Measurements from ENCODE around the gene SYNPR. TPM values are rescaled to one million over a fixed set of nuclear protein-coding genes. Genes with fewer than 3 reads are reported as not detected.

SYNPR gene
- total RNA-seq, 1 donor from 2014 or later: not detected

- DNase-seq (ENCODE audit: low spot score): no peak
Measured at GRCh38 chr3:63617391-63617790, 339.3 kb downstream of the SYNPR start.

- no peak for DNase-seq (ENCODE audit: low spot score)
Measured at GRCh38 chr3:63624941-63625560, 346.9 kb downstream of the SYNPR start.

- no peak for DNase-seq (ENCODE audit: low spot score)
Measured at GRCh38 chr3:63631670-63632069, 353.6 kb downstream of the SYNPR start.

GRCh38 chr3:63635186-63635585 lies 357.1 kb downstream of the SYNPR start:
- no peak for DNase-seq (ENCODE audit: low spot score)

GRCh38 chr3:63639806-63640205 lies 361.7 kb downstream of the SYNPR start:
- no peak for DNase-seq (ENCODE audit: low spot score)

- no peak for DNase-seq (ENCODE audit: low spot score)
Measured at GRCh38 chr3:63642488-63642887, 364.4 kb downstream of the SYNPR start.

GRCh38 chr3:63644212-63644797 lies 366.2 kb downstream of the SYNPR start:
- DNase-seq (ENCODE audit: low spot score): no peak

GRCh38 chr3:63644928-63645781 lies 367.0 kb downstream of the SYNPR start:
- DNase-seq (ENCODE audit: low spot score): peak; percentile 59

GRCh38 chr3:63652066-63652725 lies 374.1 kb downstream of the SYNPR start, which contains the start of gene SNTN:
Gene SNTN (plus strand): TSS chr3:63652675. CDS start chr3:63652688, 13 bp downstream.
- DNase-seq (ENCODE audit: low spot score): no peak

- DNase-seq (ENCODE audit: low spot score): no peak
Measured at GRCh38 chr3:63654211-63654610, 376.1 kb downstream of the SYNPR start.

GRCh38 chr3:63654931-63655330 lies 376.8 kb downstream of the SYNPR start:
- no peak for DNase-seq (ENCODE audit: low spot score)

GRCh38 chr3:63655519-63655918 lies 377.4 kb downstream of the SYNPR start:
- no peak for DNase-seq (ENCODE audit: low spot score)

GRCh38 chr3:63656786-63657185 lies 378.7 kb downstream of the SYNPR start:
- no peak for DNase-seq (ENCODE audit: low spot score)

- DNase-seq (ENCODE audit: low spot score): no peak
Measured at GRCh38 chr3:63661242-63661641, 383.1 kb downstream of the SYNPR start.

- DNase-seq (ENCODE audit: low spot score): no peak
Measured at GRCh38 chr3:63662011-63662410, 383.9 kb downstream of the SYNPR start.

- no peak for DNase-seq (ENCODE audit: low spot score)
Measured at GRCh38 chr3:63662500-63662899, 384.4 kb downstream of the SYNPR start.
